GM23338 (cell line): ENCODE data around the gene NPW. TPM values are rescaled to one million over a fixed set of nuclear protein-coding genes. Genes with fewer than 3 reads are reported as not detected.

Source experiments
- ATAC-seq: fragments of 200-7000 bp; cut with Tn5 transposase; 3 replicates; pipeline ENCODE4 v1.9.1; 2020
- DNase-seq: peaks from one replicate; pipeline ENCODE4 v3.0.0-alpha.2; 2015; ENCODE audit warnings: low spot score
- H2AFZ ChIP-seq: fragments of 200-600 bp; sonication (generic); 2 replicates; pipeline ENCODE4 v1.8.0; 2016; ENCODE audit warnings: antibody characterized with exemption, mild to moderate bottlenecking, moderate library complexity
- H3F3A ChIP-seq: fragments of 200-600 bp; sonication (generic); replicated peaks from 2 replicates; pipeline ENCODE4 v1.8.0; 2017; ENCODE audit warnings: antibody characterized with exemption, mixed run types, low read depth
- H3K27ac ChIP-seq: fragments of 200-600 bp; sonication (generic); 2 replicates; pipeline ENCODE4 v1.6.1; 2016; ENCODE audit warnings: low read depth
- H3K27me3 ChIP-seq: fragments of 200-600 bp; sonication (generic); 2 replicates; pipeline ENCODE4 v1.8.0; 2016; ENCODE audit warnings: mild to moderate bottlenecking, mixed run types, moderate library complexity; ENCODE audit not compliant: insufficient read depth
- H3K36me3 ChIP-seq: fragments of 200-600 bp; sonication (generic); 2 replicates; pipeline ENCODE4 v1.8.0; 2016; ENCODE audit warnings: mild to moderate bottlenecking; ENCODE audit not compliant: insufficient read depth
- H3K4me1 ChIP-seq: fragments of 200-600 bp; sonication (generic); 2 replicates; pipeline ENCODE4 v1.8.0; 2016; ENCODE audit warnings: mild to moderate bottlenecking, moderate library complexity; ENCODE audit not compliant: insufficient read depth
- H3K4me2 ChIP-seq: fragments of 200-600 bp; sonication (generic); 2 replicates; pipeline ENCODE4 v1.7.1; 2017; ENCODE audit warnings: mixed run types
- H3K4me3 ChIP-seq: fragments of 200-600 bp; sonication (generic); 2 replicates; pipeline ENCODE4 v1.6.1; 2016; ENCODE audit warnings: mixed run types
- H3K79me2 ChIP-seq: fragments of 200-600 bp; sonication (generic); replicated peaks from 2 replicates; pipeline ENCODE4 v1.8.0; 2017; ENCODE audit warnings: mild to moderate bottlenecking; ENCODE audit not compliant: insufficient read depth
- H3K9me2 ChIP-seq: fragments of 200-600 bp; sonication (generic); 2 replicates; pipeline ENCODE4 v1.8.0; 2017; ENCODE audit not compliant: insufficient read depth
- H4K20me1 ChIP-seq: fragments of 200-600 bp; sonication (generic); replicated peaks from 2 replicates; pipeline ENCODE4 v1.8.0; 2017; ENCODE audit warnings: mild to moderate bottlenecking; ENCODE audit not compliant: insufficient read depth
- H3K27ac Mint-ChIP-seq: 2 replicates; pipeline ENCODE4 v1.8.0; 2020; ENCODE audit warnings: inconsistent platforms, mild to moderate bottlenecking, moderate library complexity, mixed read lengths
- H3K27me3 Mint-ChIP-seq: 3 replicates; pipeline ENCODE4 v1.8.0; 2022; ENCODE audit warnings: low read depth, mild to moderate bottlenecking, moderate library complexity, mixed read lengths, inconsistent platforms; ENCODE audit not compliant: insufficient read depth, poor library complexity
- H3K36me3 Mint-ChIP-seq: 3 replicates; pipeline ENCODE4 v1.8.0; 2021; ENCODE audit warnings: low read depth, mild to moderate bottlenecking, inconsistent platforms, moderate library complexity, mixed read lengths
- H3K4me1 Mint-ChIP-seq: 3 replicates; pipeline ENCODE4 v1.8.0; 2020; ENCODE audit warnings: mild to moderate bottlenecking, inconsistent platforms, mixed read lengths
- H3K4me3 Mint-ChIP-seq: 3 replicates; pipeline ENCODE4 v1.8.0; 2021; ENCODE audit warnings: moderate library complexity, mild to moderate bottlenecking, inconsistent platforms, mixed read lengths
- H3K9me3 Mint-ChIP-seq: 3 replicates; pipeline ENCODE4 v1.8.0; 2020; ENCODE audit warnings: moderate library complexity, mild to moderate bottlenecking, inconsistent platforms, mixed read lengths
- EZH2 ChIP-seq: fragments of 200-600 bp; sonication (generic); IDR thresholded peaks from one replicate; pipeline ENCODE4 v1.8.0; 2017; ENCODE audit warnings: antibody characterized with exemption, mild to moderate bottlenecking, low read depth; ENCODE audit not compliant: unreplicated experiment
- EZH2phosphoT487 ChIP-seq: fragments of 200-600 bp; sonication (generic); IDR thresholded peaks from one replicate; pipeline ENCODE4 v1.8.1; 2018; ENCODE audit warnings: antibody characterized with exemption; ENCODE audit not compliant: unreplicated experiment
- JUNB ChIP-seq: IDR thresholded peaks from one replicate; pipeline ENCODE4 v1.6.1; 2016; ENCODE audit warnings: antibody characterized with exemption; ENCODE audit not compliant: unreplicated experiment
- NANOG ChIP-seq: IDR thresholded peaks from 2 replicates; pipeline ENCODE4 v1.6.1; 2016; ENCODE audit warnings: antibody characterized with exemption, borderline replicate concordance
- REST ChIP-seq: IDR thresholded peaks from one replicate; pipeline ENCODE4 v1.6.1; 2018; ENCODE audit warnings: antibody characterized with exemption; ENCODE audit not compliant: unreplicated experiment
- STAT1 ChIP-seq: IDR thresholded peaks from one replicate; pipeline ENCODE4 v1.6.1; 2016; ENCODE audit warnings: antibody characterized with exemption; ENCODE audit not compliant: unreplicated experiment
- ZNF114 ChIP-seq: fragments of 250-450 bp; sonication (Bioruptor Pico); IDR thresholded peaks from 2 replicates; pipeline ENCODE4 v1.5.0; 2020; ENCODE audit warnings: mild to moderate bottlenecking, moderate library complexity
- ZNF331 ChIP-seq: fragments of 250-450 bp; sonication (Bioruptor Pico); IDR thresholded peaks from 2 replicates; pipeline ENCODE4 v1.5.0; 2020; ENCODE audit warnings: low read depth, mild to moderate bottlenecking, moderate library complexity
- polyA plus RNA-seq: library from polyadenylated mRNA; unstranded; fragments of >200 nt; fragmentation: Nextera tagmentation; extraction: Ambion mirVana; gene quantifications from 2 replicates; pipeline ENCODE4 v1.2.1, GENCODE V29; 2016
- total RNA-seq: library from RNA; depleted of rRNA; stranded (reverse); fragments of >200 nt; shearing (Covaris generic); gene quantifications from 2 replicates; pipeline ENCODE4 v1.2.3, GENCODE V29; 2014
- TF ChIP-seq, protein P1 (sequence below), 2 experiments: fragments of 200-600 bp in 1 of 2; sonication (generic) in 1 of 2; conservative IDR thresholded peaks; 2 replicates each; pipeline versions ENCODE4 v1.5.1 to v1.6.1; 2016 to 2017; ENCODE audit warnings: antibody characterized with exemption in 2 of 2, low read depth in 2 of 2, mild to moderate bottlenecking in 2 of 2, moderate library complexity in 1 of 2
- TF ChIP-seq, protein P2 (sequence below): IDR thresholded peaks from 2 replicates; pipeline ENCODE4 v1.6.1; 2016; ENCODE audit warnings: antibody characterized with exemption

NPW gene
- total and polyA plus RNA-seq, 2 experiments from 2014 or later: 4.5 to 37.6 TPM

DNA sequence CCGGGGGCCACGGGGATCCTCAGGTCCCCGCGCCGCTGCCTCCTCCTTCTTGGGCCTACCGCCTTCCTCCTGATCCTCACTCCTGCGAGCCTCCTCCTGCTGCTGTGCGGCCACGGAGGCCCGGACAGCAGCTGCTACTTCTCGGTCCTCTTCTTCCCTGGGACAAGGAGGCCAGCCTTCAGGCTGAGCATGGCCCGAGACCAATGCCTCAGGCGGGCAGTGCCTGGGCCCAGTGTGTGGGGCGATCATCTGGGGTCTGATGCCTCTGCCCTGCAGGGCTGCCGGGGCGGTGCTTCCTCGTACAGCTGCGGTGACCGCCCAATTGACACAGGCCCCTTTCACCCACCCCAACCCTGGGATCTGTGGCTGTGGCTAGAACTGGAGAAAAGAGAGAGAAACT is 18.6 kb upstream of the NPW start (continued):
- no peak for TF ChIP-seq EZH2phosphoT487
- TF ChIP-seq EZH2: no peak
- TF ChIP-seq, protein P1, sequence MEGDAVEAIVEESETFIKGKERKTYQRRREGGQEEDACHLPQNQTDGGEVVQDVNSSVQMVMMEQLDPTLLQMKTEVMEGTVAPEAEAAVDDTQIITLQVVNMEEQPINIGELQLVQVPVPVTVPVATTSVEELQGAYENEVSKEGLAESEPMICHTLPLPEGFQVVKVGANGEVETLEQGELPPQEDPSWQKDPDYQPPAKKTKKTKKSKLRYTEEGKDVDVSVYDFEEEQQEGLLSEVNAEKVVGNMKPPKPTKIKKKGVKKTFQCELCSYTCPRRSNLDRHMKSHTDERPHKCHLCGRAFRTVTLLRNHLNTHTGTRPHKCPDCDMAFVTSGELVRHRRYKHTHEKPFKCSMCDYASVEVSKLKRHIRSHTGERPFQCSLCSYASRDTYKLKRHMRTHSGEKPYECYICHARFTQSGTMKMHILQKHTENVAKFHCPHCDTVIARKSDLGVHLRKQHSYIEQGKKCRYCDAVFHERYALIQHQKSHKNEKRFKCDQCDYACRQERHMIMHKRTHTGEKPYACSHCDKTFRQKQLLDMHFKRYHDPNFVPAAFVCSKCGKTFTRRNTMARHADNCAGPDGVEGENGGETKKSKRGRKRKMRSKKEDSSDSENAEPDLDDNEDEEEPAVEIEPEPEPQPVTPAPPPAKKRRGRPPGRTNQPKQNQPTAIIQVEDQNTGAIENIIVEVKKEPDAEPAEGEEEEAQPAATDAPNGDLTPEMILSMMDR (conservative IDR thresholded peaks at IDR 0.05; ENCODE audit: low read depth in 2 of 2): no peak
- TF ChIP-seq STAT1: no peak
- no peak for TF ChIP-seq ZNF331 (CRISPR knock-in tag)

- no peak overlapping the region for H3K27ac Mint-ChIP-seq
- H3K27me3 ChIP-seq: no peaks in the 10 kb centered on the region
- no peak overlapping the region for H3K27ac ChIP-seq
- H3K9me3 Mint-ChIP-seq: no peaks in the 10 kb centered on the region
- peaks cover 30% of the 10 kb centered on the region for H3K36me3 Mint-ChIP-seq
- peaks cover 22% of the 10 kb centered on the region; the same call in 1 of the 2 replicates for H3F3A ChIP-seq
- no peak for ATAC-seq
- no peak for DNase-seq
- no peak overlapping the region for H3K4me3 ChIP-seq
- H3K36me3 ChIP-seq: no peaks in the 10 kb centered on the region; the same call in 1 of the 2 replicates
- TF ChIP-seq EZH2phosphoT487 (no peak), REST (no peak), STAT1 (no peak), NANOG (no peak), ZNF114 (CRISPR knock-in tag) (no peak), ZNF331 (CRISPR knock-in tag) (no peak), JUNB (no peak), EZH2 (no peak)
- TF ChIP-seq, protein P1 (conservative IDR thresholded peaks at IDR 0.05; ENCODE audit: low read depth in 2 of 2): no peak
- TF ChIP-seq, protein P2, sequence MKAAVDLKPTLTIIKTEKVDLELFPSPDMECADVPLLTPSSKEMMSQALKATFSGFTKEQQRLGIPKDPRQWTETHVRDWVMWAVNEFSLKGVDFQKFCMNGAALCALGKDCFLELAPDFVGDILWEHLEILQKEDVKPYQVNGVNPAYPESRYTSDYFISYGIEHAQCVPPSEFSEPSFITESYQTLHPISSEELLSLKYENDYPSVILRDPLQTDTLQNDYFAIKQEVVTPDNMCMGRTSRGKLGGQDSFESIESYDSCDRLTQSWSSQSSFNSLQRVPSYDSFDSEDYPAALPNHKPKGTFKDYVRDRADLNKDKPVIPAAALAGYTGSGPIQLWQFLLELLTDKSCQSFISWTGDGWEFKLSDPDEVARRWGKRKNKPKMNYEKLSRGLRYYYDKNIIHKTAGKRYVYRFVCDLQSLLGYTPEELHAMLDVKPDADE: no peak
- H3K4me1 ChIP-seq: peaks cover 8% of the 10 kb centered on the region; the same call in 1 of the 2 replicates
- H4K20me1 ChIP-seq: peaks cover 20% of the 10 kb centered on the region
- peaks cover 15% of the 10 kb centered on the region for H3K4me1 Mint-ChIP-seq
- no peak overlapping the region for H3K4me3 Mint-ChIP-seq
- H3K9me2 ChIP-seq: no peaks in the 10 kb centered on the region
- H3K27me3 Mint-ChIP-seq: peaks cover 4% of the 10 kb centered on the region
- H2AFZ ChIP-seq: no peak overlapping the region
- no peak overlapping the region for H3K4me2 ChIP-seq
- H3K79me2 ChIP-seq: peaks cover 16% of the 10 kb centered on the region
Observed at GRCh38 chr16:2001456-2002355, 17.9 kb upstream of the NPW start.
